Measurements from ENCODE around the gene WFIKKN2. TPM values are rescaled to one million over a fixed set of nuclear protein-coding genes. Genes with fewer than 3 reads are reported as not detected.

WFIKKN2 gene
- total RNA-seq, 1 experiment from 2014 or later: not detected

DNA sequence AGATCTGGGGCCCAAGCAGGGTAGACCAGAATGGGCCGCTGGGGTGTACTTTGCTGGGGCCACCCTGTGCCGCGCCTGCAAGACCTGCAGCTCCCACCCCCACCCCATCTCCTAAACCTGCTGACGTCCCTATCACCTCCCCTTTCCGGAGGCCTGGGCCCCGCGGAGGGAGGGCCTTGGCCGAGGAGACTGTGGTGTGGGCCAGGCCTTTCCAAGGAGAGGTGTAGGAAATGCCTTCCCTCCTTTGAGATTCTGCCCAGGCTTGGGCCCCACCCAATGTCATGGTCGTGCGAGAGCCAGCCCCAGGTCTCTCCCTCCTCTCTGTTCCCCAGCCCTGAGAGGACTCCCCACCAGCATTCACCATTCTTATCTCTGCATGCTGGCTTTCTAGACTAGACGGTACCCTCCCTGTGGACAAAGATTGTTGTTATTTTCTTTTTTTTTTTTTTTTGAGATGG lies 3.9 kb upstream of the WFIKKN2 start:
- DNase-seq (ENCODE audit: low spot score): no peak
- in situ Hi-C loops (cut with HindIII; ENCODE audit: low sequenced_read_pairs): no loop called here

DNA sequence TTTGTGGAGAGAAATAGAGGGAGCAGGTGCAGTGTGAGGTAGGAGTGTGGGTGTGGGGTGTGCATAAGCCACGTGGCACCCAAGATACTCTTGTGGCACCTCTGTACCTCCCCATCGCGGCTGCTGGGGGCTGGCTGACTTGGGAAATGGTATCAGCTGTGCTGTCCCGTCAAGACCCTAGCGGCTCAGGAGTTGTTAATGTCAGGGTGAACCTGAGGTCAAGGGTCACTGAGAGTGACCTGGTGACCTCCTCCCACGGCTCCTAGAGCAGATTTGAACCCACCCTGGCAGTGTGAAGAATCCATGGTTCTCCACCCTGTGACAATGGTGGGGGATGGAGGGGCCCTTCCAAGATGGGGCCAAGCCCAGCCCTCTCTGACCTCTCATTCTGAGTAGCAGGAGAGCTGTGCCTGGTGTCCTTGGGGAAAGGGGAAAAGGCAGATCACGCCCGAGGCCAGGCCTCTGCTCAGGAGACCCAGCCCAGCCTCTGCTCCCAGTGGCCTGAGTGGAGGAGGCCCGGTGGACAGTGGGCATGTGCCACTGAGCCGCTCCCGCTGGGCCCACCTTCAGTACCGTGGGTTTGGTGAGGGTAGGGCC lies 3.0 kb upstream of the WFIKKN2 start:
- in situ Hi-C loops (cut with HindIII; ENCODE audit: low sequenced_read_pairs): no loop called here
- DNase-seq (ENCODE audit: low spot score): no peak

DNA sequence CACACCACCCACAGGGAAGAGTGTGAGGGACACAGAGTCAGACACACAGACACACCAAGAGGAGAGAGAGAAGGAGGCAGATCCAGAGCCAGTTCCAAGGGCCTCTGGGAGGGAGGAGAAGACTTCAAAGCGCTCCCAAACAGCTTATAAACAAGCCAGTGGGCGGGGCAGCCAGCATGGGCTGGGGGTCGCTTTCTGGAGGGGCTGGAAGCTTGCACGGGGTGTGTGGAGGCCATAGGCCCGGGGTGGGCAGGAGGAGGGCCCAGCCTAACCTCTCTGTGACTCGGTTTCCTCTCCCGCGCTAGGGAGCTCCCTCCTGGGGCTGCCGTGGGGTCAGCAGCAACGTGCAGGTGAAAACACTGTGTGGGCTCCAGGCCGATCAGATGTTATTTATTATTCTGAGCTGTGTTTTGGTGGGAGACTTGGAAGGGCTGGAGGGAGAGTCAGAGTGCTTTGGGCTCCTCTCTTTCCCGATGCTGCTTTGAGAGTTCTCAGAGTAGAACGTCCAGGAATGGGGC lies 2.5 kb upstream of the WFIKKN2 start:
- in situ Hi-C loops (cut with HindIII; ENCODE audit: low sequenced_read_pairs): no loop called here
- no peak for DNase-seq (ENCODE audit: low spot score)

DNA sequence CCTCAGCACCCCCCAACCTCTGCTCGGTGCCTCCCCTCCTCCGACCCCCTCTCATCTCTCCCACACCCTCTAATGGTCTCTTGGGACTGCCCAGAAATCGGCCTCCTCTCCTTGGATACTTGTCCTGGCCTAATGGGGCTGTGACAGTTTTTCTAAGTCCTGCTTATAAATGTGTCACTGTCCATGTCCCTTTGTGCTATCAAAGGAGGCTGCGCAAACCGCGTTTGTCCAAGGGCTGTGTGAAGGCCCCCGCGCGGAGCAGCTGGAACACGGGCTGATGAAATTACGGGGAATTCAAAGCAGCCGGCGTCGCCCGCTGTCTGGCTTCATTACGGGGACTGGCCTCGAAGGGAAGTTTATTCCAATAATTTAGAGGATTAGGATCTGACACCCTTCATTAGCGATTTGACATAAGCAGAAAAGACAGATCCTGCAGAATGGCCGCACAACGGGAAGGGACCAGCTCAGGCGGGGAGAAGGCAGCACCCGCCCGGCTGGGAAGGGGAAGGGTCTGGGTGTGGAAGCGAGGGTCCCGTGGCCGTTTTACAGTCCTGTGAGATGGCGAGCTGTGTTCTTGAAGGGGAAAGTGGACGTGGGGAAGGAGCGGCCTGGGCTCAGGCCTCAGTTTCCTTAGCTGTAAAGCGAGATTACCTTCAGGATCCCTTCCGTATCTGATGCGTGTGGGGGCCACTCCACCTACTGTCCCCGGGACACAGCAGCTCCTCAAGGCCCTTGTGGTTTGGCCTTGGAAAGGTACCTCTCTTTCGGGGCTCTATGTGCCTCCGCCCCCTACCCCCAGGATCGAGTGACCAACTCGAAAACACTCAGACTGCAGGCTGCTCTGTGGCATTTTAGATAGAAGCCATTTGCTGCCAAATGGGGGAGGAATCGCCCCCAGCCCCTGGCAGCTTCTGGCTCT lies 1.6 kb upstream of the WFIKKN2 start:
- no peak for DNase-seq (ENCODE audit: low spot score)
- in situ Hi-C loops (cut with HindIII; ENCODE audit: low sequenced_read_pairs): no loop called here

DNA sequence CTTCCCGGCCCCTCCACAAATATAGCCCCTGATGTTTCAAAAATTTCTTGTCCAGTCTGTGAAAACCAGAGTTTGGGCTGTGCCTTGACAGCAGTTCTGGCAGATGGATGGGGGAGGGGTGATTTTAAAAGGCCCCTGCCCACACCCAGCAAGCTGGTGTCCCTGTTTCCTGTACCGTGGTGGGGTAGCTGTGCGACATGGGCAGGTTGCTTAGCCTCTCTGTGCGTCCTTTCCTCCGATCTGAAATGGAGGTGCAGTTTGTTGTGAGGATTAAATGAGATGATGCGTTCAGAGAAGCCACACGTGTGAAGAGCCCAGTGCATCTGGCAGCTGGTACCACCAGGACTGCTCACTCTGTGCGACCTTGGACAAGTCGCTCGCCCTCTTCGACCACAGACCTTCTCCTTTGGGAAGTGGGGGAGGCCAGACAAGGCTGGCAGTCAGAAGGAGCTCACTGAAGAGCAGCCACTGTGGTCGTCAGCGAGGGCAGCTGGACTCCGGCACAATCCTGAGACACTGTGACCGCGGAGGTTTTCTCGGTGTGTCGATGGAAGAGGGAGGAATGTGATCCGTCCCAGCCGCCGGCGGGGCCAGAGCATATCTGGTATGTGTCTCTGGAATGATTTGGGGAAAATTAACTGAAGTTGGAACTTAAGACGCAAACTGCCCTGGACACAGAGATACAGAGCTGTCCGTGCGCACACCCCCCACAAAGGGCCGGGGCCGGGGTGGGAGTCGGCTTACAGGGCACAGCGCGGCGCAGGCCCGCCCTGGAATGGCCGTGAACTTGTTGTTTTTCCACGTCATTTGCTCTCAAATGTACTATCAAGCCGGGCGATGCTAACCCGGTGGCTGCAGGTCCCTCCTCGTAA lies 721 bp upstream of the WFIKKN2 start:
- in situ Hi-C loops (cut with HindIII; ENCODE audit: low sequenced_read_pairs): no loop called here
- peak; percentile 36 for DNase-seq (ENCODE audit: low spot score)

DNA sequence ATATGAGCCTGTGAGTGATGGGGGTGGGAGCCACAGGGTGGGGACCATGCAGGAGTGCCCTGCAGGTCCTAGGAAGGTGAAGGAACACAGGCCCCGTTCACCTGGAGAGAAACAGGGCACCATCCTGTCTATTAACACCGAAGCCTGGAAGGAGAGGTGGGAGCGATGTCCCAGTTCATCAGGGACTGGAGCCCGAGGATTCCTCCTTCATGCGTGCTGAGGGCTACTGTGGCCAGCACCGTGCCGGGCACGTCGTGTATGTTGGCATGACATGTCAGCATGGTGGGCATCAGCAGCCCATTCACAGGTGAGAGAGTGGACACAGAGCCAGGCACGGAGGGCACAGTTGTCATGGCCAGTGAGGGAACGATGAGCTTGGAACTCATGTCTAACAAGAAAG lies 1.4 kb downstream of the WFIKKN2 start:
- no peak for DNase-seq (ENCODE audit: low spot score)
- in situ Hi-C loops (cut with HindIII; ENCODE audit: low sequenced_read_pairs): no loop called here

DNA sequence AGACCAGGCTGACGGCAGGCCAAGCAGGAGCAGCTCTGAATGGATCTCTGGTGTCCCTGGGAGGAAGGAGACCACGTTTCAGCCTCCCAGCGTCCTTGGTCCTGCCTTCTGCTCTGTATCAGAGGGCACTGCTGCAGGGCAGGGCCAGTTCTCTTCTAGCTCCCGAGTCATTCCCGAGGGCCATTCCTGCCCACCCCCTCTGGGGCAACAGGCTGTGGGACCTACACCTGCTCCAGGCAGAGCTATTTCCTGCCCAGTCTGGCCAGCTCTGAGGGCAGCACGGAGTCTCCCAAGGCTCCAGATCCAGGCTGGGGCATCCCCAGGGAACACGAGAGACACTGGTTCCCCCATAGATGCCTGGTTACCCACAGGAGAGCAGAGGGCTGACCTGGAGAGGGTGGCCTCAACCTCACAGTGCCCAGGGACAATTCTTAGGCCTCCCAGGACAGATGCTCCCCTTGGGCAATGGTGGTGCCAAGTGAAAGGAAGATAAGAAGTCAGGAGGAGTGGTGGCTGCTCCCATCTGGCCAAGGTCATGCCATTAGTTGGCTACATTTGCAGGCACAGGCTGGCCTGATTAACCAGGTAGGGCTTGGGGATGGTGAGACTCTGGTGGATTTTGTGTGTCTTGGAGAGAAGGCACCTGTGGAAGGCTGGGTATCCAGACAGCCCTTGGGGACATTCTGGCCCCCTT lies 2.0 kb downstream of the WFIKKN2 start:
- in situ Hi-C loops (cut with HindIII; ENCODE audit: low sequenced_read_pairs): no loop called here
- no peak for DNase-seq (ENCODE audit: low spot score)

DNA sequence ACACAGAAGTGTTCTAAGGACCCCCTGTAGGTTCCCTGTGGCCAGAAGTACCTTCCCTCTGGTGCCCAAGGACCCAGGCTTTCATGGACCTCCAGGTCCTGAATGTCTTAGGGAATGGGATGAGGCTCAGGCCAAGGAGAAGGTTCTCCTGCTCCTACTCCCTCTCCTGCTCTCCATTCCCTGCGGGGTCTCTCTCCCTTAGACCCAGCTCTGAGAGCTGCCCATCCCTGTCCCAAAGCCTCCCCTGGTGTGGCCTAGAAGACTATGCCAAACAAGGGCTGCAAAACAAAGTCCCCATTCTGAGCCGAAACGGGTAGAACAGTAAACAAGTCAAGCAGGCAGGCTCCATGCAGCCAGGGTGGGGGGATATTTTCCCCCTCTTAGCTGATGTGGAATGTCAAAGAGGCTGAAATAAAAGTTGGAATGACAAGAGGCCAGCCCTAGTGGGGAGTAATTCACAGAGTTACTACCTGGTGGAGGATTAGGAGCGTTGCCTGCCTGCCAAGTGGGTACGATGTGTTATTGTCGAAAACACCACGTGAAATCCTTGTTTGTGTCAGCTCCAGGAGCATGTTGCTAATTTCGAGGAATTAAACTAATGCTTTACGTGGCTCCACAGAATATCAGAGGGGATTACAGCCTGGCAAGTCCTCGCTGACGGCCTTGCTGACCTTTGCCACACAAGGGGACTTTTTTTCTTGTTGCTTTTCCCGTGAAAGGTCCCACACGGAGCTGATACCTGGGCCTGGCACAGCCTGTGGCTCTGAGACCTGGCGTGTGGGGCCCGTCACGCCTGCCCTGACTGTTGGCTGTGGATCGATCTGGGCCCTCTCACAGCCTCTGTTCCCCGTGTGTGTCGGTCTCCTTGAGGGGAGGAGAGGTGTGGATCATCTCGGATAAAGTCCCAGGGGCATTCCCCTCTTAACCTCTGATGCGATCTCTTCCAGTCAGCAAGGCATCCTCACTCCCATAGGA lies 2.9 kb downstream of the WFIKKN2 start:
- DNase-seq (ENCODE audit: low spot score): no peak
- in situ Hi-C loops (cut with HindIII; ENCODE audit: low sequenced_read_pairs): no loop called here

DNA sequence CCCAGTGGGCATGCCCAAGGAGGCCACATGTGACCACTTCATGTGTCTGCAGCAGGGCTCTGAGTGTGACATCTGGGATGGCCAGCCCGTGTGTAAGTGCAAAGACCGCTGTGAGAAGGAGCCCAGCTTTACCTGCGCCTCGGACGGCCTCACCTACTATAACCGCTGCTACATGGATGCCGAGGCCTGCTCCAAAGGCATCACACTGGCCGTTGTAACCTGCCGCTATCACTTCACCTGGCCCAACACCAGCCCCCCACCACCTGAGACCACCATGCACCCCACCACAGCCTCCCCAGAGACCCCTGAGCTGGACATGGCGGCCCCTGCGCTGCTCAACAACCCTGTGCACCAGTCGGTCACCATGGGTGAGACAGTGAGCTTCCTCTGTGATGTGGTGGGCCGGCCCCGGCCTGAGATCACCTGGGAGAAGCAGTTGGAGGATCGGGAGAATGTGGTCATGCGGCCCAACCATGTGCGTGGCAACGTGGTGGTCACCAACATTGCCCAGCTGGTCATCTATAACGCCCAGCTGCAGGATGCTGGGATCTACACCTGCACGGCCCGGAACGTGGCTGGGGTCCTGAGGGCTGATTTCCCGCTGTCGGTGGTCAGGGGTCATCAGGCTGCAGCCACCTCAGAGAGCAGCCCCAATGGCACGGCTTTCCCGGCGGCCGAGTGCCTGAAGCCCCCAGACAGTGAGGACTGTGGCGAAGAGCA lies 4.4 kb downstream of the WFIKKN2 start:
- in situ Hi-C loops (cut with HindIII; ENCODE audit: low sequenced_read_pairs): no loop called here
- DNase-seq (ENCODE audit: low spot score): no peak

DNA sequence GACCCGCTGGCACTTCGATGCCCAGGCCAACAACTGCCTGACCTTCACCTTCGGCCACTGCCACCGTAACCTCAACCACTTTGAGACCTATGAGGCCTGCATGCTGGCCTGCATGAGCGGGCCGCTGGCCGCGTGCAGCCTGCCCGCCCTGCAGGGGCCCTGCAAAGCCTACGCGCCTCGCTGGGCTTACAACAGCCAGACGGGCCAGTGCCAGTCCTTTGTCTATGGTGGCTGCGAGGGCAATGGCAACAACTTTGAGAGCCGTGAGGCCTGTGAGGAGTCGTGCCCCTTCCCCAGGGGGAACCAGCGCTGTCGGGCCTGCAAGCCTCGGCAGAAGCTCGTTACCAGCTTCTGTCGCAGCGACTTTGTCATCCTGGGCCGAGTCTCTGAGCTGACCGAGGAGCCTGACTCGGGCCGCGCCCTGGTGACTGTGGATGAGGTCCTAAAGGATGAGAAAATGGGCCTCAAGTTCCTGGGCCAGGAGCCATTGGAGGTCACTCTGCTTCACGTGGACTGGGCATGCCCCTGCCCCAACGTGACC lies 5.0 kb downstream of the WFIKKN2 start:
- DNase-seq (ENCODE audit: low spot score): no peak
- in situ Hi-C loops (cut with HindIII; ENCODE audit: low sequenced_read_pairs): no loop called here

DNA sequence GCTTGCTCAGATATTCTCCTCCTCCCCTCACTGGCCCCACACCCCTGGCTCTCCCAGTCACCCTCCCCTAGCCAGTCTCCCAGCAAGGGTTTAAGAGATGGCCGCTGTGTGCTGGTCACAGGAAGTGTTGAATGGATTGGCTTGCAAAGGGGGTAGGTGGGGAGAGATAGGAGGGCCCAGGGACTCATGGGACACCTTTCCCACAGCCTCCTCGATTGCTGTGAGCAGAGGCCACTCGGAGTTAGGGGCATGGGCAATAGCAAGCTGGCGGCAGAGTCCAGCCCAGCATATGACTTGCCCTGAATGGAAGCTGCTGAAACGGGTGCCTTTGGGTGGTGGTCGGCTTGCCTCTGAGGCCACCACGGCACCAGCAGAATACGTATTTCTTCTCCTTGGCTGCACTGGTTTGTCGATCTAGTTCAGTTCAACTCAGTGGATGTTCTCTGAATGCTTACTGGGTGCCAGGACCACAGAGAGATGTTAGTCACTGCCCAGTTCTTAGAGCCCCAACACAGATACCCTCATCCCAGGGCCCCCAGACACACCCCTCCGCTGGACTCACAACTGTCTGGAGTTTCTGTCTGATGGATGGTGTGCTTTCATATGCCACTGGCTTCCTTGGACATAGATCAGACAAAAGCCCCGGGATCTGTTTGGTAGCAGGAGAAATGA lies 6.0 kb downstream of the WFIKKN2 start:
- in situ Hi-C loops (cut with HindIII; ENCODE audit: low sequenced_read_pairs): no loop called here
- DNase-seq (ENCODE audit: low spot score): no peak

DNA sequence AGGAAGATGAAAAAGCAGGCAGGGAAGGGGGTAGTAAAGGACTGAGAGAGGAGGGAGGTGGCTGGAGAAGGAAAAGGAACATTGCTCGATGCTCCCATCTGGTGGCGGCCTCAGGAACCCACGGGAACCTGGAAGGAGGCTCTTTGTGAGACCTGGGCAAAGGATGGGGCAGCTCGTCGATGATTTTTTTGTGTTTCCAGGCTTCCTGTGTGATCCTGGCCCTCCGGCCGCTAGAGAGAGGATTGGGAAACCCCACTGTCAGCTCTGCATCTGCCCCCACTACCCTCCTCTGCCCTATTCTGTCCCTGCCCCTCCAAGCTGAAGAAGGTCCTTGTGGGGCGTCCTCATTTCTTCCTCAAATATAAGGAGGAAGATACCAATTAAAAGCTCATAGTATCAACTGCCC lies 6.6 kb downstream of the WFIKKN2 start:
- peak; percentile 90 for DNase-seq (ENCODE audit: low spot score)
- in situ Hi-C loops (cut with HindIII; ENCODE audit: low sequenced_read_pairs): no loop called here

DNA sequence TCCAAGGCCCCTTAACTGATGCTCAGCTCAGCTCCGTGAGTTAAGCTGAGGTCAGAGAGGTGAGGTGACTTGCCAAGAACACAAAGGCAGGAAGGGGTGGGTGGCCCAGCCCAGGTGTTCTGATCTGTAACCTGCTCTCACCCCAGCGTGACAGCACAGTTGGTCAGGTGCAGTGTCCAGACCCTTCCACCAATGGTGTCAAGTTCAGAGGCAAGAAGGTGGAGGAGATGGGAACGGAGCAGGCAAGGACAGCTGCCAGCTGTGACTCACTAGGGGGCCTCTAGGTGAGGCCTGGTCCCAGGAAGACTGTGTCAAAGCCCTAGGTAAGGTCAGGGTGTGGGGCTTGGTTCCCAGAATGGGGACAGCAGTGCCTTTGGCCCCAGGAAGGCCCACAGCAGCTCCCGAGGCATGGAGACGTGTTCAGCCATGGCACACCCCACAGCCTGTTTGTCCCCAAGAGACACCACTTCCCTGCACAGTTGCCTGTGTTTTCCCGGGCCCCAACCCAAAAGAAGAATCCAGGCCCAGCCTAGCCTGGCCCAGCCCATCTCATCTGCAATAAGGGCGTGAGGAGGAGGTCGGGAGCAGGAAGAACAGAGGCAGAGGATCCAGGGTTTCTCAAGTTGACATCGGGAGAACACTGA lies 7.2 kb downstream of the WFIKKN2 start:
- in situ Hi-C loops (cut with HindIII; ENCODE audit: low sequenced_read_pairs): no loop called here

DNA sequence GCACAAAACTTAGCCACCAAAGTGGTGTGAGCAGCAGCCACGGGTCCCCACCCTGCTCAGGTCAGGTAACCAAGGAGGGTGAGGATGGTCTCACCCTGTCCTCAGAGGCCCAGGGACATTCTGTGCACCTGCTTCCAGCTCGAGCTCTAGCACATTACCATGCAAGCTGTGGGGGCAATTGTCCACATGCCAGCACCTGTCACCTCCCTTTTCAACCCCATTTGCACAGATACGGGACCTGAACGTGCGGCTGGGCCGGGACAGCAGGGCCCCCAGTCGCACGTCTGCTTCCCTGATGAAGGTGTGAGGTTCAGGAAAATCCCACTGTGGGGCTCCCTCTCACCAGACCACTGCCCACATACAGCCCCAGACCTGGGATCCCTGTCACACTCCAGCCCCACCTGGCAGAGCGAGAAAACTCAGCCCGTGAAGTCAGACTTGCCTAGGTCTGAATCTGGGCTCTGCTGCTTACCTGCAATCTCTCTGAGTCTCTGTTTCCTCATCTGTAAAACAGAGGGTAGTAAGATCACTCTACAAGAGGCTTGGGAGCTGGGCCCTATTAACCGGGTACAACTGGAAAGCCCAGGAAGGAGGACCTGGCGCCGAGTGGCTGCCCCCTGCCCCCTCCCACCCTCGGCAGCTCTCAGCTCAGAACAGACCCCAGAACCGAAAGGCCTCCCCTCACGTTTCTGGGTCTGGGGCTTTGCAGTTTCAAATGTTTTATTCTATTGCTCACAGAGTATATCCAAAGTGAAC lies 7.9 kb downstream of the WFIKKN2 start:
- no peak for DNase-seq (ENCODE audit: low spot score)
- in situ Hi-C loops (cut with HindIII; ENCODE audit: low sequenced_read_pairs): no loop called here

More for the DNA sequence above, 7.2 kb downstream of the WFIKKN2 start:
- DNase-seq (ENCODE audit: low spot score): no peak

DNA sequence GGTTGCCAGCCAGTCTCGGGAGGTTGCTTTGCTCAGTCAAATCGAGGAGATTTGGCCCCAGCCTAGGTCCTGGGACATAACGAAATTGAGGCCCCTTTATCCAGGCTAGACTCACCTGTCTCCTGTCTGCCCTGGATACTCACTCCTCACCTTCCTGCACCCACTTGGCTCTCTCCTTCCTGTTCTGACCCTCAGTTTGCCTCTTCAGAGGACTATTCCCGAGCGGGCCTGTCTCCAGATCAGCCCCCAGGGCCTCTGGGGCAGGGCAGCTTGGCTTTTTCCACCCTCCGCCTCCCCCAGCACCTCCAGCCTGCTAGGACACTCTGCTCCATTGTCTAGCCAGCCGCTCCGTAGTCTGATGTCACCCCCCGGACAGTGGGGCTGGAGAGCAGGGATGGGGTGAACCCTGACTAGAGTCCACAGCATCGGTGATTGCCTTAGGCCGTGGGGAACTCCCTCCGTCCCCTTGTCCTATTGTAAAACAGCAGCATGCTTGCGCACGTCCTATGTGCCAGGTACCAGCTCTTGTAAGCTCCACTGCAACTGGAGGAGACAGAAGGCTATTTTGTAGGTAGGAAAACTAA lies 8.8 kb downstream of the WFIKKN2 start:
- in situ Hi-C loops (cut with HindIII; ENCODE audit: low sequenced_read_pairs): no loop called here
- DNase-seq (ENCODE audit: low spot score): no peak
